ENCODE results near the gene KCNK1.
"Not testable (repeated sequence)": the region's sequence is repeated elsewhere in the genome, so short reads cannot be mapped to it uniquely, and the experiment has no call there.

KCNK1 gene

GRCh38 chr1:233608988-233609387 is 4.9 kb upstream of the KCNK1 start:
- ATAC-seq, result no peak

GRCh38 chr1:233609926-233610325 is 4.0 kb upstream of the KCNK1 start:
- no peak for ATAC-seq

- ATAC-seq, result no peak
These were observed 3.3 kb upstream of the KCNK1 start for GRCh38 chr1:233610628-233611027.

GRCh38 chr1:233611363-233611762 is 2.5 kb upstream of the KCNK1 start:
- not testable (repeated sequence) for ATAC-seq

GRCh38 chr1:233614173-233614742 is 352 bp downstream of the KCNK1 start:
- ATAC-seq, result peak in 1 of 2 donors; percentile 22

- ATAC-seq, result peak in 1 of 2 donors; percentile 6
These were observed 1.0 kb downstream of the KCNK1 start for GRCh38 chr1:233614743-233615521.

GRCh38 chr1:233615571-233615970 is 1.7 kb downstream of the KCNK1 start:
- ATAC-seq, result no peak

GRCh38 chr1:233617025-233617424 is 3.1 kb downstream of the KCNK1 start:
- ATAC-seq, result no peak

GRCh38 chr1:233619414-233619813 is 5.5 kb downstream of the KCNK1 start:
- not testable (repeated sequence) for ATAC-seq

GRCh38 chr1:233620065-233620464 is 6.2 kb downstream of the KCNK1 start:
- no peak for ATAC-seq

- no peak for ATAC-seq
These were observed 8.0 kb downstream of the KCNK1 start for GRCh38 chr1:233621923-233622322.

GRCh38 chr1:233624289-233624688 is 10.4 kb downstream of the KCNK1 start:
- ATAC-seq, result no peak

GRCh38 chr1:233625087-233625486 is 11.2 kb downstream of the KCNK1 start:
- no peak for ATAC-seq

GRCh38 chr1:233625510-233625981 is 11.6 kb downstream of the KCNK1 start:
- ATAC-seq, result no peak

- peak; percentile 80 to 81 for ATAC-seq
These were observed 13.5 kb downstream of the KCNK1 start for GRCh38 chr1:233627376-233627775.

GRCh38 chr1:233627823-233628222 is 13.9 kb downstream of the KCNK1 start:
- ATAC-seq, result peak; percentile 81 to 85

- no peak for ATAC-seq
These were observed 15.5 kb downstream of the KCNK1 start for GRCh38 chr1:233629305-233629935.

GRCh38 chr1:233631810-233632405 is 18.0 kb downstream of the KCNK1 start:
- no peak for ATAC-seq

- ATAC-seq, result no peak
These were observed 18.5 kb downstream of the KCNK1 start for GRCh38 chr1:233632436-233632835.

GRCh38 chr1:233635765-233636502 is 22.0 kb downstream of the KCNK1 start:
- no peak for ATAC-seq

GRCh38 chr1:233636503-233636877 is 22.6 kb downstream of the KCNK1 start:
- no peak for ATAC-seq

- ATAC-seq, result no peak
These were observed 24.6 kb downstream of the KCNK1 start for GRCh38 chr1:233638513-233638912.

GRCh38 chr1:233639611-233640010 is 25.7 kb downstream of the KCNK1 start:
- no peak for ATAC-seq

Measured in activated CD4-positive, CD25-positive, alpha-beta regulatory T cell treated with anti-CD3 and anti-CD28 coated beads, Interleukin-2, amount 50 U/mL, for 24 hours (primary cell).